ENCODE results near the gene TAS2R41. TPM values are rescaled to one million over a fixed set of nuclear protein-coding genes. Genes with fewer than 3 reads are reported as not detected.

TAS2R41 gene
- total RNA-seq, 2 donors from 2014 or later: 0.52 to 0.99 TPM

DNA sequence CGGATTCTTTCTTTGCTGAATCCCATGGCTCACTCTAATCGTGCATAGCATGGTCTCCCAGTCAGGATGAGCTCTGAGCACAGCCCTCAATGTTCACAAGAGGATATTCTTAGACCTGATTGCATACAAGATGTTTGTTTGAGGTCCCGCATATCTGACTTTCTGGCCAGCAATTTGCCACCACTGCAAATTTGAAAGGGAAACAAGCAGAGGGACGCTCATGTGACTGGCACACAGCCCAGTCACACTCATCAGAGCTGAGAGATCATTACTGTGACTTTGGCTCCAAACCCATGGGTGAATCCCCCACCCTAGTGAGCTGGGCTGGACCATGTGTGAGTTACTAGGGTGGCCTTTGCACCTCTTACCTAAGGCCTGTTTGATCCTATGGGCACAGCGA is 9.9 kb downstream of the TAS2R41 start:
- Mint-ChIP-seq H3K36me3 (ENCODE audit: low read depth) (peaks cover 2% of the 10 kb centered on the region), H3K27ac (peak overlapping the region; percentile 14), H3K4me1 (peaks cover 11% of the 10 kb centered on the region), H3K27me3 (peaks cover 7% of the 10 kb centered on the region), H3K4me3 (no peak overlapping the region)
- ATAC-seq (no peak), DNase-seq (no peak)
- no peaks in the 10 kb centered on the region for H3K9me3 ChIP-seq (ENCODE audit: control insufficient read depth, low read length, poor library complexity, severe bottlenecking)

DNA sequence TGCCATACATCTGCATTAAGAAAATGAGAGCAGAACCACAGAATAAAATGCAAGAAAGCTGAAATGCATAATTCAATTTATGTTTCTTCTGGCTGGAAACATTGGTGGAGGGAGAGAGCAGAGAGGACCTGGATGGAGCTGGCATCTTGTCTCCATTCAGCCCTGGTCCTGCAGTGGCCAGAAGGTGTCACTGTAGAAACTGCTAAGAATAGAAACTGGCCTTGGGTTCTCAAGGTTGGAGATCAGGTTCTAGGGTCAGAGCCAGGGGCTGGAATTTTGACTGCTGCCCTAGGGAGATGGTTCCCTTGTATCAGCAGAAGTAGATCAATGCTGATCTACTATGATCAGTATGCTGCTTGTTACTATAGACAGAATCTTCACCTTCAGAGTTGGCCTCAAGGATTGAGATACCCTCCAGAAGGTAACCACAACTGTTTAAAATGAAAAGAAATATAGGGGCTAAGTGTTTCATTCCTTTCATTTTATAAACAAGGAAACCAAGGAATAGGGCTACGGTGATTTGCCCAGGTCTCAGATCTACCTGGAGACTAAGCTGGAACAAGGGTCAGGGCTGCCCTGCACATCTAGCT is 13.1 kb downstream of the TAS2R41 start:
- Mint-ChIP-seq H3K4me1 (peaks cover 15% of the 10 kb centered on the region), H3K4me3 (no peak overlapping the region), H3K27ac (peak overlapping the region; percentile 57), H3K27me3 (peaks cover 7% of the 10 kb centered on the region), H3K36me3 (ENCODE audit: low read depth) (peaks cover 4% of the 10 kb centered on the region)
- H3K9me3 ChIP-seq (ENCODE audit: control insufficient read depth, low read length, poor library complexity, severe bottlenecking): no peaks in the 10 kb centered on the region
- ATAC-seq (no peak), DNase-seq (no peak)

DNA sequence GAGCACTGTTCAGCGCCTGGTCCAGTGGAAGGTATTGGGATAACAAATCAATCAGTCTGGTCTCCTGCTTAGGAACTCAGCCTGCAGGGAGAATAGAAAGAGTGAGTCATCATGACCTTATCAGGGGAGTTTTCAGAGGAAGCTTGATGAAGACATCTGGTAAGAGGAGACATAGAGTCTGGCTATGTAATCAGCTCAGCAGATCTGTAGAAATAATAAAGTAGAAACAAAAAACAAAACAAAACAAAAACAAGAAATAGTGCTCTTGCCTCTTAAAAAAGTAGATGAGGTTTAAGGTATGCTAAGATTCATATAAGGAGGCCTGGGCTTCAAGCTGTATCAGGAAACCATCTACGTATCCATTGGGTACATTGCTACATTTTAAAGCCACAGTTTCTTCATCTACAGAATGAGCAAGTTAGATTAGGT is 14.4 kb downstream of the TAS2R41 start:
- no peak for DNase-seq

DNA sequence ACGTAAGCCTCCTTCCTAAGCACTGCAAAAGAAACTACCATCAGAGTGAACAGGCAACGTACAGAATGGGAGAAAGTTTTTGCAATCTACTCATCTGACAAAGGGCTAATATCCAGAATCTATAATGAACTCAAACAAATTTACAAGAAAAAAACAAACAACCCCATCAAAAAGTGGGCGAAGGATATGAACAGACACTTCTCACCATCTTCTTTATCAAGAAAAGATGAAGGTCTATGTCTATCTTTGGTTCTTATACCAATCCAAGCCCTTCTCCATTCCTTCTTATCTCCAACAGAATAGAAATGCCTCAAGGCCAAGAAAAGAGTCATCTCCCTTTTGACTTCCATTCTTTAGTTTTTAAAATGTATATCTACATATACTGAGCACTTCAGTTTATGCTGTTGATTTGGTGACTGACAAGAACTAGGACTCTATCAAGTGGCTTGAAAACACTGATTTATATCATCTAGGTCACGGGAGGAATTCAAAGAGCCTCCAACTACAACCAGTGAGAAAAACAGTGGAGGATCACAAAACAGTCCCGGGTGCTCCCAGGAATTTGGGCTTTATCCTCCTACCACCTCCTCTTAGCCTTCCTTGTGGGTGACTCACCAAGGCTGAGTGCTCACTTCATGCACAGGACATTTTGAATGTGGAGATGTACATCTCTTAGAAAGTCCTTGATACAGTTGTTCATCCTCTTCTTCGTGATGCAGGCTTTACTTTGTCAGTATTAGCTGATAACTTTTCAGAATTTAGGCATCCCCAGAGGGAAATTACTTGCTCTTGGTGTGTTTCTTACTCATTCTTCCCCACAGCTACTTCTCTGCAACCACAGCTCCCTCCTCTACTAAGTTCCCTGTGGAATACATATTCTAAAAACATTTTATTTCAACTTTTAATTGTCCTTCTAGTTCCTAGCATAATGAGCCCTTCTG is 15.4 kb downstream of the TAS2R41 start:
- peaks cover 18% of the 10 kb centered on the region for H3K4me1 Mint-ChIP-seq
- ATAC-seq (no peak), DNase-seq (no peak)
- no peak overlapping the region for H3K4me3 Mint-ChIP-seq
- no peak overlapping the region for H3K27ac Mint-ChIP-seq
- peaks cover 9% of the 10 kb centered on the region for H3K36me3 Mint-ChIP-seq (ENCODE audit: low read depth)
- no peaks in the 10 kb centered on the region for H3K9me3 ChIP-seq (ENCODE audit: control insufficient read depth, low read length, poor library complexity, severe bottlenecking)
- H3K27me3 Mint-ChIP-seq: peaks cover 7% of the 10 kb centered on the region

More for the DNA sequence above, 14.4 kb downstream of the TAS2R41 start:
- H3K9me3 ChIP-seq (ENCODE audit: control insufficient read depth, low read length, poor library complexity, severe bottlenecking): no peaks in the 10 kb centered on the region
- Mint-ChIP-seq H3K4me3 (no peak overlapping the region), H3K4me1 (peaks cover 18% of the 10 kb centered on the region), H3K27me3 (peaks cover 7% of the 10 kb centered on the region), H3K36me3 (ENCODE audit: low read depth) (peaks cover 9% of the 10 kb centered on the region), H3K27ac (peak overlapping the region; percentile 57)
- peak; percentile 75 for ATAC-seq

DNA sequence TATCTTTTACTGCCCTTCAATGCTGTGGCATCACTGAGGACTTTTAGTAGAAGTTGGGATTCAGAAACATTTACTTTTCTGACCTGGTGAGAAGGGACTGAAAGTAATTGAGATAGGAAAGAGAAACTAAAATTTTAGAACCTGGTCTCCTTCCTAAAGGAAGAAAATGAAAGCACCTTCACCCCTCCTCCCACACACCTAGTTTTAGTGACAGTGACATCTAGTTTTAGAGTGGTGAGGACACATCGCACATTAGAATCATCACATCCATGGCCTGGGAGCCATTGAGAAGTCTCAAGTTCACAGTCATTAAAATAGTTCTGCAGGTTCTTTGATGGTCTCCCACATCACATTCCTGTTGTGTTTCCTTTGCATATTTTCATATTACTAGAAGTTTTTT is 16.1 kb downstream of the TAS2R41 start:
- no peak for DNase-seq
- Mint-ChIP-seq H3K27ac (no peak overlapping the region), H3K27me3 (peaks cover 3% of the 10 kb centered on the region), H3K4me1 (peaks cover 18% of the 10 kb centered on the region), H3K36me3 (ENCODE audit: low read depth) (peaks cover 9% of the 10 kb centered on the region), H3K4me3 (no peak overlapping the region)
- no peaks in the 10 kb centered on the region for H3K9me3 ChIP-seq (ENCODE audit: control insufficient read depth, low read length, poor library complexity, severe bottlenecking)
- ATAC-seq: no peak

DNA sequence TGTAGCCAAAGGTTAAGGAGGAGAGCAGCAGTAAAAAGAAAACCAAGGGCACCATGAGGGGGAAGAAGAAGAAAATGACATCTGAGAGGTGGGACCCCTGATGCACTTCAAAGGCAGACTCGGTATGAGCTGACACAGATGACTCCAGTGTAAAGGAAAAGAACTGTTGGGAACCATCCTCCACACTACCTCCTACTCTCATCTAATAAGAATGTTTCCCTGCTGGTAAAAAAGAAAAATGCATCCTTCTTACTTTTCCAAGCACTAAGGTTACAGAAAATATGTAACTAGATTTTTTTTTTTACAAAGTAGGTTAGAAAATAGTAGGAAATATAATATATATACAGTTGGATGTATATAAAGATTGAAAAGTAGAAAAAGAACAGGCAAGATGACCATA is 16.9 kb downstream of the TAS2R41 start:
- Mint-ChIP-seq H3K27ac (no peak overlapping the region), H3K27me3 (no peaks in the 10 kb centered on the region), H3K4me3 (no peak overlapping the region), H3K36me3 (ENCODE audit: low read depth) (peaks cover 9% of the 10 kb centered on the region), H3K4me1 (peaks cover 18% of the 10 kb centered on the region)
- DNase-seq: no peak
- no peaks in the 10 kb centered on the region for H3K9me3 ChIP-seq (ENCODE audit: control insufficient read depth, low read length, poor library complexity, severe bottlenecking)
- ATAC-seq: no peak

DNA sequence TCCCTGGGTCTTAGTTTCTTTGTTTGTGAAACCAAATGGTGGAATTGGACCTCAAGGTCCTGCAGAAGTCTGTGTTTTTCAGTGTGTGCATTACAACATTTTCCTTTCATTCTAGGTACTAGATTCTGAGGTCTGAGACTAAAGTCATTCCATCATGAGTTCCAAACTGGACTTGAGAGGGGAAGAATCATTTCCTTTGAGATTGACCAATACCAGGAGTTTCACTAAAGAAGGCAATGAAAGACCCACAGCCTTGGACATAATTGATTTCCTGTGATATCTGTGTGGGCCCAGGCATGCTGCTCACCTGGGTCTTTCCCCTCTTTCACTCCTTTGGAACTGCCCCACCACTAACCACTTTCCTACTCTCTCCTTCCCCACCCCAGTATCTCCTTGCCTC is 18.2 kb downstream of the TAS2R41 start:
- Mint-ChIP-seq H3K36me3 (ENCODE audit: low read depth) (peaks cover 9% of the 10 kb centered on the region), H3K27ac (no peak overlapping the region)

DNA sequence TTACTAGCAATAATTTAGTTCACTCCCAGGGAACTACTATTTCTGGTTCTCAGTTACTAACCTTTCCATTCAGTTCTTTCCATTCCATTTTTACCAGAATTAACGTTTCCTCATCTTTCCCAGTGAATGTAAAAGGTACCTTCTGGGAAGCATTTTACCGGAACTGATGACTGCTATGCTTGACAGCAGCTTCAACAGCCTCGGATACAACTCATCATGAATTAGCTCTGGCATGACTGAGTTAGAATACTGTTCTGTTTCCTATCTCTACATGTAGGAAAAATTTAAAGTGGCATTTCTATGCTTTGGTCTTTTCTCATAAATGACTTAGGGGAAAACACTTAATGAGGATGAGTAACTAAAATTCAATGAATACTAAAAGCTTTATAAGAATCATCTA is 18.6 kb downstream of the TAS2R41 start:
- DNase-seq (no peak), ATAC-seq (no peak)
- peaks cover 19% of the 10 kb centered on the region for H3K4me1 Mint-ChIP-seq
- peaks cover 9% of the 10 kb centered on the region for H3K36me3 Mint-ChIP-seq (ENCODE audit: low read depth)
- H3K27ac Mint-ChIP-seq: no peak overlapping the region
- no peak overlapping the region for H3K4me3 Mint-ChIP-seq
- no peaks in the 10 kb centered on the region for H3K9me3 ChIP-seq (ENCODE audit: control insufficient read depth, low read length, poor library complexity, severe bottlenecking)
- no peaks in the 10 kb centered on the region for H3K27me3 Mint-ChIP-seq

More for the DNA sequence above, 18.2 kb downstream of the TAS2R41 start:
- no peak overlapping the region for H3K4me3 Mint-ChIP-seq
- no peaks in the 10 kb centered on the region for H3K27me3 Mint-ChIP-seq
- H3K4me1 Mint-ChIP-seq: peaks cover 21% of the 10 kb centered on the region
- ATAC-seq (no peak), DNase-seq (no peak)
- H3K9me3 ChIP-seq (ENCODE audit: control insufficient read depth, low read length, poor library complexity, severe bottlenecking): no peaks in the 10 kb centered on the region

DNA sequence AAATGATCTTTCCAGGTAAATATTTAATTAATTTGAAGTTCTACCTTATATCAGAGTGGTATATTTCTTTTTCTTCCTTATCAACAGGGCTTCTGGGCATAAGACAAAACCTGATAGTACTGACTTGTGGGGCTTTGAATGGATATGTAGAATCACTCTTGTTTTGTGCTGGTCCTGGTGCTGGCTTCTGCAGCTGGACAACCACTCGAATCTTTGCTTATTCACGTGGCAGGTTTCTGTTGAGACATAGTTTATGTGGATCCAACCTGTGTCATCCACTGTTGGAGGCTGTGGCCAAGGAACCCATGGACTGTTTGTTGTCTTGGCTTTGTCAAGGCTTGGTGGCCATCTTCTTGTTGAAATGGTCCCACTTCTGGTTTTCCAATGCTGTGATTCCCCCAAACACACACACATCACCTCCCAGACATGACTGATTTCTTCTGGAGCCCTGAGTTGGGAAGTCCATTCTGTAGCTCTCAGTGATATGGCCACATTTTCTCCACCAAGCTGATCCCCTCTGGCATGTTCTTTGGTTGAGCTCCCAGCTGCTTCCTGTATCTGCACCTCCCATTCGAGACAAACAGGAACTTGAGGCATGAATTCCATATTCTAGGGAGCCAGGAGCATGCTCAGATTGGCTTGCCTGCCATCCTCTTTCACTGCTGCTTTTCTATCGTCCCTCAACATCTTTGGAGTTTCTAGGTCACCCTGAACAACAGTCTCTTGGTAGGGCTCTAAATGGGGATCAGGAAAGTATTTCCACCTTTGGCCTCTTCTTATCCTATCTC is 19.5 kb downstream of the TAS2R41 start:
- no peaks in the 10 kb centered on the region for H3K9me3 ChIP-seq (ENCODE audit: control insufficient read depth, low read length, poor library complexity, severe bottlenecking)
- Mint-ChIP-seq H3K4me3 (no peak overlapping the region), H3K27ac (no peak overlapping the region), H3K36me3 (ENCODE audit: low read depth) (peaks cover 7% of the 10 kb centered on the region), H3K27me3 (no peaks in the 10 kb centered on the region), H3K4me1 (peaks cover 11% of the 10 kb centered on the region)
- ATAC-seq (no peak), DNase-seq (no peak)

DNA sequence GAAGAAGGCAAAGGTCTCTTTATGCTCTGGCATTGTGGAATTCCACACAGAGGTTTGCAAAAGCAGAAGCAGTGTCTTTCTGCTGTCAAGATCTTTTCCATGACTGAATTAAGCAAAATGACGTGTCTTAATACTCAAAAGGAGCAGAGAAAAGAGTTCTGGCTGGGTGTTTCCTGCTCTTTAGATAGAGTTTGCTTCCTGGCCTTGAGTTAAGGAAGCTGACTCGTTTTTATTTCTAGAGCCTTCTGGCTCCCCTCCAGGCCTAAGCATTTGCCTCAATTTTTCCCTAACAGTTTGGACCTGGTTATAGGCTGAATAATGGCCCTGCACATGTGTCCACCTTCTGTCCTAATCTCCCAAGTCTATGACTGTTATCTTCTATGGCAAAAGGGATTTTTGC is 21.6 kb downstream of the TAS2R41 start:
- no peak overlapping the region for H3K27ac Mint-ChIP-seq
- H3K4me1 Mint-ChIP-seq: peaks cover 5% of the 10 kb centered on the region
- no peak overlapping the region for H3K4me3 Mint-ChIP-seq
- H3K9me3 ChIP-seq (ENCODE audit: control insufficient read depth, low read length, poor library complexity, severe bottlenecking): no peaks in the 10 kb centered on the region
- peaks cover 7% of the 10 kb centered on the region for H3K36me3 Mint-ChIP-seq (ENCODE audit: low read depth)
- no peak for ATAC-seq
- no peak for DNase-seq
- no peaks in the 10 kb centered on the region for H3K27me3 Mint-ChIP-seq

DNA sequence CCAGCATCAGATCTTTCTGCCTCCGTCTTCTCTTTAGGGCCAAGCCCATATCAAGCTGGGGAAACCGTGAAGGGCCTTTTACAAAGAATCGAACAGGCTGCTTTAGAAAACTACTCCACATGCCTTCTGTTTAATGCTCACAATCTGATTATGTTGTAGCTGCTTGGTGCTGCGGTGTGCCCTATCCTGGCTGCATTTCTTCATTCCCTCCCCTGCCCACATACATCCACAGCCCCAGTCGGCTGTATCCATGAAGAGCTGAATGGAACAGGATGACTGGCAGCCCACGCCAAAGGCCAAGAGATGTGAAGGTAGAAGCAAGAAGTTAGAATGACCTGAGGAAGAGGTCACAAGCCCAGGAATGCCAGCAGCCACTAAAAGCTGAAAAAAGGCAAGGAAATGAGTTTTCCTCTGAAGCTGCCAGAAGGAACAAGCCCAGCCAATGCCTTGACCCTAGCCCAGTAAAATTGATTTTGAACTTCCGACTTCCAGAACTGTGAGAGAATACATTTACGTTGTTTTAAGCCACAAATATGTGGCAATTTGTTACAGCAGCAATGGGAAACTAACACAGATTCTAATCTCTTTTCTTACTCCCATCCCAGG is 22.2 kb downstream of the TAS2R41 start:
- peaks cover 5% of the 10 kb centered on the region for H3K4me1 Mint-ChIP-seq
- no peaks in the 10 kb centered on the region for H3K9me3 ChIP-seq (ENCODE audit: control insufficient read depth, low read length, poor library complexity, severe bottlenecking)
- H3K4me3 Mint-ChIP-seq: no peak overlapping the region
- H3K27ac Mint-ChIP-seq: no peak overlapping the region
- DNase-seq (no peak), ATAC-seq (no peak)
- peaks cover 7% of the 10 kb centered on the region for H3K36me3 Mint-ChIP-seq (ENCODE audit: low read depth)
- H3K27me3 Mint-ChIP-seq: no peaks in the 10 kb centered on the region

DNA sequence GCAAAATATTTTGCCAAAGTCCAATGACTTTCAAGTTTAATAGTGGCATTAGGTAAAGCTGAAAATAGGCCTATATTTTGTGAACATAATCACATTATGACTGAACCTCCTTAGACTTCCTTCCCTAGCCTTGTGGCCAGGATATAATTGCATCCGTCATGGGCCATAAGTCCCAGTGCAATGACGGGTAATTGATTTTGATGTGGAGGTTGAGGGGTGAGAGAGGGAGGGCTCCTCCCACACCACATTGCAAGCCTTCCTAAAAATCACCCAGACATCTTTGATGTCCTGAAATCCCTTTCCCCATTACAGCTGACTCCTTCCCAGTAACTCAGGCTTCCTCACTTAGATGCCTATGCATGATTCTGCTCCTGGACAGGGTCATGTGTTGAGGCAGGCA is 25.6 kb downstream of the TAS2R41 start:
- ATAC-seq: no peak
- H3K9me3 ChIP-seq (ENCODE audit: control insufficient read depth, low read length, poor library complexity, severe bottlenecking): no peaks in the 10 kb centered on the region
- no peak overlapping the region for H3K27ac Mint-ChIP-seq
- H3K4me1 Mint-ChIP-seq: peaks cover 3% of the 10 kb centered on the region
- DNase-seq: no peak
- no peaks in the 10 kb centered on the region for H3K27me3 Mint-ChIP-seq
- H3K36me3 Mint-ChIP-seq (ENCODE audit: low read depth): no peaks in the 10 kb centered on the region
- H3K4me3 Mint-ChIP-seq: no peak overlapping the region

Measured in T-helper 17 cell (primary cell).